CD14-positive monocyte (primary cell): ENCODE data around the gene MYH9. TPM values are rescaled to one million over a fixed set of nuclear protein-coding genes. Genes with fewer than 3 reads are reported as not detected.

Source experiments
- DNase-seq, 3 donors: peaks; one replicate each; pipeline ENCODE4 v3.0.0-alpha.2; 2011 to 2022
- H2AFZ ChIP-seq: 2 replicates; pipeline ENCODE4 v1.6.0; 2012; ENCODE audit warnings: mild to moderate bottlenecking, low read depth, low read length, inconsistent platforms; ENCODE audit not compliant: insufficient read depth, poor library complexity, severe bottlenecking
- H3K27ac ChIP-seq, 2 donors: 1 replicate in 1 of 2; 2 replicates in 1 of 2; pipeline ENCODE4 v1.5.1; 2012 to 2013; ENCODE audit warnings: low read length in 2 of 2, control low read depth in 1 of 2, inconsistent platforms in 1 of 2, low read depth in 1 of 2, mild to moderate bottlenecking in 1 of 2
- H3K27me3 ChIP-seq, 2 donors: one replicate each; pipeline versions ENCODE4 v1.6.0 to v1.6.1; 2011 to 2013; ENCODE audit warnings: low read length in 2 of 2; ENCODE audit not compliant: control insufficient read depth in 2 of 2, insufficient read depth in 2 of 2
- H3K36me3 ChIP-seq, 2 donors: replicated peaks in 1 of 2; 1 replicate in 1 of 2; 2 replicates in 1 of 2; pipeline versions ENCODE4 v1.5.1 to v1.6.1; 2012 to 2013; ENCODE audit warnings: low read length in 2 of 2, control low read depth in 1 of 2, inconsistent platforms in 1 of 2, mild to moderate bottlenecking in 1 of 2; ENCODE audit not compliant: insufficient read depth in 2 of 2, control insufficient read depth in 1 of 2
- H3K4me1 ChIP-seq, 2 donors: 1 replicate in 1 of 2; 2 replicates in 1 of 2; pipeline versions ENCODE4 v1.5.1 to v1.6.1; 2012 to 2013; ENCODE audit warnings: low read length in 2 of 2, control low read depth in 1 of 2, inconsistent platforms in 1 of 2, mild to moderate bottlenecking in 1 of 2, moderate library complexity in 1 of 2; ENCODE audit not compliant: insufficient read depth in 2 of 2, control insufficient read depth in 1 of 2
- H3K4me2 ChIP-seq: replicated peaks from 2 replicates; pipeline ENCODE3; 2012; ENCODE audit warnings: low read length, moderate library complexity, mild to moderate bottlenecking; ENCODE audit not compliant: poor library complexity, severe bottlenecking; ENCODE audit errors: extremely low read depth
- H3K4me3 ChIP-seq, 3 experiments: fragments of 200-600 bp in 1 of 3; sonication (generic) in 1 of 3; replicated peaks in 1 of 3; 1 replicate in 2 of 3; 2 replicates in 1 of 3; pipeline ENCODE4 v1.5.1; 2011 to 2013; ENCODE audit warnings: low read length in 3 of 3, mild to moderate bottlenecking in 3 of 3, control low read depth in 2 of 3, low read depth in 2 of 3, inconsistent platforms in 1 of 3, moderate library complexity in 1 of 3
- H3K79me2 ChIP-seq: 2 replicates; pipeline ENCODE4 v1.6.0; 2012; ENCODE audit warnings: mild to moderate bottlenecking, control low read depth, inconsistent platforms, low read length, moderate library complexity; ENCODE audit not compliant: insufficient read depth
- H3K9ac ChIP-seq: 2 replicates; pipeline ENCODE4 v1.6.0; 2017; ENCODE audit warnings: low read length, mild to moderate bottlenecking; ENCODE audit not compliant: insufficient read depth, poor library complexity, severe bottlenecking
- H3K9me3 ChIP-seq, 2 donors: replicated peaks in 1 of 2; 1 replicate in 1 of 2; 2 replicates in 1 of 2; pipeline versions ENCODE4 v1.5.1 to v1.6.1; 2012 to 2013; ENCODE audit warnings: low read length in 2 of 2, control low read depth in 1 of 2; ENCODE audit not compliant: control insufficient read depth in 1 of 2, insufficient read depth in 1 of 2
- H4K20me1 ChIP-seq: 2 replicates; pipeline ENCODE4 v1.6.0; 2012; ENCODE audit warnings: mild to moderate bottlenecking, low read length, control low read depth, moderate library complexity; ENCODE audit not compliant: insufficient read depth
- H3K27ac Mint-ChIP-seq, 7 donors: one replicate each; pipeline ENCODE4 v1.8.0; 2020; ENCODE audit warnings: mild to moderate bottlenecking in 7 of 7, mixed read lengths in 7 of 7, moderate library complexity in 6 of 7, inconsistent platforms in 2 of 7
- H3K27me3 Mint-ChIP-seq, 3 donors: one replicate each; pipeline ENCODE4 v1.8.0; 2021 to 2022; ENCODE audit warnings: low read depth in 3 of 3, mild to moderate bottlenecking in 3 of 3, mixed read lengths in 3 of 3, moderate library complexity in 3 of 3, inconsistent platforms in 1 of 3
- H3K36me3 Mint-ChIP-seq, 2 donors: one replicate each; pipeline ENCODE4 v1.8.0; 2020; ENCODE audit warnings: mixed read lengths in 2 of 2, inconsistent platforms in 1 of 2, mild to moderate bottlenecking in 1 of 2
- H3K4me1 Mint-ChIP-seq: one replicate; pipeline ENCODE4 v1.8.0; 2020; ENCODE audit warnings: mild to moderate bottlenecking, mixed read lengths
- H3K4me3 Mint-ChIP-seq, 2 donors: one replicate each; pipeline ENCODE4 v1.8.0; 2020; ENCODE audit warnings: mild to moderate bottlenecking in 2 of 2, mixed read lengths in 2 of 2, moderate library complexity in 1 of 2
- H3K9me3 Mint-ChIP-seq, 7 donors: one replicate each; pipeline ENCODE4 v1.8.0; 2020 to 2022; ENCODE audit warnings: mixed read lengths in 7 of 7, mild to moderate bottlenecking in 6 of 7, moderate library complexity in 6 of 7, inconsistent platforms in 2 of 7
- WGBS: methylation state at CpG from one replicate; pipeline ENCODE4 v1.1.5; 2013; ENCODE audit warnings: missing lambda C conversion rate; ENCODE audit not compliant: insufficient coverage; 5-methylcytosine and 5-hydroxymethylcytosine counted together
- intact Hi-C, 2 donors: fragments of 100-400 bp; cut with micrococcal nuclease; formaldehyde crosslinking; loops; one replicate each; pipeline versions ENCODE4 v1.15.0 to v1.15.1; 2023
- polyA plus RNA-seq, 3 donors: library from polyadenylated mRNA; depleted of rRNA in 1 of 3; unstranded in 2 of 3; stranded (reverse) in 1 of 3; fragments of 300-500 nt in 2 of 3; fragments of >200 nt in 1 of 3; fragmentation: Illumina TruSeq in 2 of 3; gene quantifications; 1 replicate in 2 of 3; 2 replicates in 1 of 3; pipeline ENCODE4 v1.2.3, GENCODE V29; 2012 to 2021
- TF ChIP-seq, protein P1 (sequence below): fragments of 200-600 bp; IDR thresholded peaks from one replicate; pipeline ENCODE4 v1.8.0; 2022; ENCODE audit warnings: antibody characterized with exemption, mild to moderate bottlenecking

MYH9 gene
- polyA plus RNA-seq, 3 donors: 35.6 to 163 (median 79.5) TPM

DNA sequence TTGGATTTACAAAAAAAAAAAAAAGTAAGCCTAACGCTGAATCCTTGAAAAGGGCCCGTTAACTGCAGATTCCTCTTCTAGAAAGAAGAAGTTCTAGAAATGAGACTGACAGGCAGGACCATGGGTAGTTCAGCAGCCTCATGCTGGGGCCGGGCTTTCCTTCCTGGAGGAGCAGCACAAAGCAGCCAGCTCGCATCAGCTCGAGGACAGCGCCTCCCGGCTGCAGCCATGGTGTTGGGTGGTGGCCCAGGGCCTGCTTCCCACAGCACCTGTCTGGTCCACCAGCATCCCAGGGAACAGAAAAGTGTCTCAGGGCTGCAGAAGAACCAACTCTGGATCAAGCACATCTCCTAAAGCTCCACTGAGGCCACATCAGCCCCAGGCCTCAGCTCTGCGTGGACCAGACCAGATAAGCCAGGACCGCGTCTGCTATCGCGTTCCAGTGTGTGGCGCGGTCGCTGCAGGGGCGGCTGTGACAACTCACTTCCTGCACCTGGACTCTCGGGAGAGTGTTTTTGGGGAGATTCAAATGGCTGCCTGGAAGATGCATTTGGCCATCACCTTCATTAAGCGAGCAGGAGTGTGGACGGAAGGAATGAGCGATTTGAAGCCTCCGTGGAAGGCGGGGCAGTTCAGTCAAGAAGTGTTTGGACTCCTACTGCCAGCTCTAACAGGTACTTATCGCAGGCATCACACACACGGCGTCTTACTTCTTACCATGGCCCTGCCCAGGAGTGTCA lies 53.5 kb downstream of the MYH9 start:
- no peak overlapping the region for H3K9ac ChIP-seq

DNA sequence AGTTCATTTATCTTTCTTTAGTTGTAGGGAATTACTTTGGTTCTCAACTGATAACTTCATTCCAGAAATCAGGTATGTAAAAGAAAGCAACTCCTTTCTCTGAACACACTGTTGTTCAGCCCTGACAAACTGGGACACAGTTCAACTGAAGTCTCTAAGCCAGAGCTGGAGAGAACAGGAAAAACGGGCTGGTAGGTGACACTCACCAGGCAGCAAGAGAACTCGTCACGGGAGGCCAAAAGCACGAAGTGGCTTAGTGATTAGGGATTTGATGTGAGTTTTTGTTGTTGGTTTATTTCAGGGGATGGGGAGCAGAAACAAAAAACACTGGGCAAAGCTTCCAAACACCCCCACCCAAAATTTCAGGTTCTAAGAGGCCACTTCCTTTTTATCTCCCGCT lies 54.1 kb downstream of the MYH9 start:
- H2AFZ ChIP-seq: no peak overlapping the region

More for the DNA sequence above, 53.5 kb downstream of the MYH9 start:
- Histone ChIP-seq H2AFZ (no peak overlapping the region), H3K4me1 (peaks cover 90 to 92% of the 10 kb centered on the region in 2 donors), H3K36me3 (peaks cover 50 to 70% of the 10 kb centered on the region in 2 donors), H3K27me3 (no peaks in the 10 kb centered on the region), H3K27ac (peak overlapping the region; percentile 67 to 92), H3K4me2 (peak overlapping the region; percentile 44), H3K79me2 (peaks cover 99% of the 10 kb centered on the region), H4K20me1 (peaks cover 100% of the 10 kb centered on the region), H3K9me3 (no peaks in the 10 kb centered on the region), H3K4me3 (peak overlapping the region in 1 of 3 experiments; percentile 52)
- TF ChIP-seq, protein P1, sequence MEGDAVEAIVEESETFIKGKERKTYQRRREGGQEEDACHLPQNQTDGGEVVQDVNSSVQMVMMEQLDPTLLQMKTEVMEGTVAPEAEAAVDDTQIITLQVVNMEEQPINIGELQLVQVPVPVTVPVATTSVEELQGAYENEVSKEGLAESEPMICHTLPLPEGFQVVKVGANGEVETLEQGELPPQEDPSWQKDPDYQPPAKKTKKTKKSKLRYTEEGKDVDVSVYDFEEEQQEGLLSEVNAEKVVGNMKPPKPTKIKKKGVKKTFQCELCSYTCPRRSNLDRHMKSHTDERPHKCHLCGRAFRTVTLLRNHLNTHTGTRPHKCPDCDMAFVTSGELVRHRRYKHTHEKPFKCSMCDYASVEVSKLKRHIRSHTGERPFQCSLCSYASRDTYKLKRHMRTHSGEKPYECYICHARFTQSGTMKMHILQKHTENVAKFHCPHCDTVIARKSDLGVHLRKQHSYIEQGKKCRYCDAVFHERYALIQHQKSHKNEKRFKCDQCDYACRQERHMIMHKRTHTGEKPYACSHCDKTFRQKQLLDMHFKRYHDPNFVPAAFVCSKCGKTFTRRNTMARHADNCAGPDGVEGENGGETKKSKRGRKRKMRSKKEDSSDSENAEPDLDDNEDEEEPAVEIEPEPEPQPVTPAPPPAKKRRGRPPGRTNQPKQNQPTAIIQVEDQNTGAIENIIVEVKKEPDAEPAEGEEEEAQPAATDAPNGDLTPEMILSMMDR: no peak
- H3K27ac Mint-ChIP-seq: peak overlapping the region; percentile 78 to 99 (median 90)
- peaks cover 66 to 97% of the 10 kb centered on the region in 2 donors for H3K36me3 Mint-ChIP-seq
- DNase-seq: peak; percentile 46 to 56 (median 56)
- no peaks in the 10 kb centered on the region for H3K27me3 Mint-ChIP-seq
- H3K4me3 Mint-ChIP-seq: peak overlapping the region in 1 of 2 donors; percentile 57
- H3K4me1 Mint-ChIP-seq: peaks cover 94% of the 10 kb centered on the region
- 31% methylated on average over 24 of the region's 25 CpGs for WGBS
- intact Hi-C loops: loop anchor here (5.0 kb wide), 4 partner anchors 38 to 123 kb away; partner anchors contain the start of gene MYH9 (in 1 of the 2)
- H3K9me3 Mint-ChIP-seq: peaks cover 0 to 2% (median 0%) of the 10 kb centered on the region in 7 donors

More for the DNA sequence above, 54.1 kb downstream of the MYH9 start:
- intact Hi-C loops: loop anchor here (1.0 to 5.0 kb wide), 6 partner anchors 23 to 124 kb away; partner anchors contain the start of gene MYH9 (in 1 of the 2)
- Mint-ChIP-seq H3K4me3 (peak overlapping the region in 1 of 2 donors; percentile 55), H3K27ac (peak overlapping the region; percentile 78 to 99 (median 88)), H3K4me1 (peaks cover 98% of the 10 kb centered on the region), H3K9me3 (peaks cover 0 to 2% (median 0%) of the 10 kb centered on the region in 7 donors), H3K36me3 (peaks cover 65 to 96% of the 10 kb centered on the region in 2 donors), H3K27me3 (no peaks in the 10 kb centered on the region)
- no peaks in the 10 kb centered on the region for H3K27me3 ChIP-seq
- DNase-seq: no peak
- WGBS: 33% methylated on average over 1 of the region's 5 CpGs
- H3K9ac ChIP-seq: no peak overlapping the region
- H3K4me3 ChIP-seq: peak overlapping the region in 1 of 3 experiments; percentile 52
- peaks cover 100% of the 10 kb centered on the region for H4K20me1 ChIP-seq
- TF ChIP-seq, protein P1: no peak
- peaks cover 99% of the 10 kb centered on the region for H3K79me2 ChIP-seq
- peak overlapping the region; percentile 67 to 92 for H3K27ac ChIP-seq
- no peaks in the 10 kb centered on the region for H3K9me3 ChIP-seq
- H3K4me1 ChIP-seq: peaks cover 93 to 98% of the 10 kb centered on the region in 2 donors
- peaks cover 48 to 69% of the 10 kb centered on the region in 2 donors for H3K36me3 ChIP-seq
- H3K4me2 ChIP-seq: peak overlapping the region; percentile 44
